Liver (tissue), 9 donors: ENCODE measurements around the gene PGC. TPM values are rescaled to one million over a fixed set of nuclear protein-coding genes. Genes with fewer than 3 reads are reported as not detected.

ENCODE experiments used
- DNase-seq: peaks from one replicate; pipeline ENCODE4 v3.0.0-alpha.2; 2017; ENCODE audit warnings: low spot score
- H3K27ac ChIP-seq, 2 donors: one replicate each; pipeline ENCODE4 v1.7.0; 2013; ENCODE audit warnings: inconsistent platforms in 2 of 2, low read length in 2 of 2, control low read depth in 1 of 2, low read depth in 1 of 2, mild to moderate bottlenecking in 1 of 2
- H3K27me3 ChIP-seq, 4 donors: one replicate each; pipeline versions ENCODE4 v1.6.1 to v1.7.0; 2013; ENCODE audit warnings: low read length in 3 of 4, inconsistent platforms in 1 of 4, mild to moderate bottlenecking in 1 of 4, moderate library complexity in 1 of 4; ENCODE audit not compliant: control insufficient read depth in 4 of 4, insufficient read depth in 4 of 4
- H3K36me3 ChIP-seq, 4 donors: one replicate each; pipeline versions ENCODE4 v1.6.1 to v1.7.0; 2013; ENCODE audit warnings: low read length in 3 of 4, mild to moderate bottlenecking in 3 of 4, low read depth in 1 of 4, moderate library complexity in 1 of 4; ENCODE audit not compliant: control insufficient read depth in 4 of 4, insufficient read depth in 3 of 4
- H3K4me1 ChIP-seq, 4 donors: one replicate each; pipeline versions ENCODE4 v1.6.1 to v1.7.0; 2013; ENCODE audit warnings: low read length in 3 of 4, mild to moderate bottlenecking in 3 of 4, moderate library complexity in 1 of 4; ENCODE audit not compliant: control insufficient read depth in 4 of 4, insufficient read depth in 4 of 4
- H3K4me3 ChIP-seq, 3 donors: one replicate each; pipeline versions ENCODE4 v1.6.1 to v1.7.0; 2013; ENCODE audit warnings: low read length in 3 of 3, control low read depth in 1 of 3, low read depth in 1 of 3, mild to moderate bottlenecking in 1 of 3
- H3K9ac ChIP-seq, 2 donors: one replicate each; pipeline ENCODE4 v1.7.0; 2013; ENCODE audit warnings: low read length in 2 of 2, mild to moderate bottlenecking in 2 of 2, moderate library complexity in 2 of 2, control low read depth in 1 of 2, low read depth in 1 of 2
- H3K9me3 ChIP-seq, 4 donors: one replicate each; pipeline versions ENCODE4 v1.6.1 to v1.7.0; 2013; ENCODE audit warnings: low read length in 3 of 4; ENCODE audit not compliant: control insufficient read depth in 4 of 4
- CTCF ChIP-seq: fragments of 150-350 bp; IDR thresholded peaks from 2 replicates; pipeline ENCODE4 v1.5.1; 2017; ENCODE audit warnings: improper control_type of control experiment, low read depth, low read length; ENCODE audit not compliant: missing input control
- EGR1 ChIP-seq, 2 donors: IDR thresholded peaks; 2 replicates each; pipeline ENCODE4 v1.6.1; 2016 to 2018; ENCODE audit warnings: antibody characterized with exemption in 2 of 2, low read depth in 2 of 2
- FOXA1 ChIP-seq: IDR thresholded peaks from 2 replicates; pipeline ENCODE4 v1.6.1; 2016; ENCODE audit warnings: antibody characterized with exemption
- FOXA2 ChIP-seq: IDR thresholded peaks from 2 replicates; pipeline ENCODE4 v1.6.1; 2016; ENCODE audit warnings: antibody characterized with exemption
- GABPA ChIP-seq, 2 donors: IDR thresholded peaks in 1 of 2; conservative IDR thresholded peaks in 1 of 2; 2 replicates each; pipeline ENCODE4 v1.6.1; 2016; ENCODE audit warnings: antibody characterized with exemption in 2 of 2, mild to moderate bottlenecking in 1 of 2, moderate library complexity in 1 of 2
- HNF4A ChIP-seq, 2 donors: conservative IDR thresholded peaks; 2 replicates each; pipeline ENCODE4 v1.6.1; 2016; ENCODE audit warnings: antibody characterized with exemption in 2 of 2, mild to moderate bottlenecking in 2 of 2
- HNF4G ChIP-seq: IDR thresholded peaks from 2 replicates; pipeline ENCODE4 v1.6.1; 2016; ENCODE audit warnings: antibody characterized with exemption
- JUND ChIP-seq, 2 donors: IDR thresholded peaks; 2 replicates each; pipeline ENCODE4 v1.6.1; 2016; ENCODE audit warnings: antibody characterized with exemption in 2 of 2
- MAX ChIP-seq: IDR thresholded peaks from 2 replicates; pipeline ENCODE4 v1.6.1; 2016; ENCODE audit warnings: antibody characterized with exemption
- NR2F2 ChIP-seq: IDR thresholded peaks from 2 replicates; pipeline ENCODE4 v1.6.1; 2016; ENCODE audit warnings: antibody characterized with exemption
- RAD21 ChIP-seq, 2 donors: IDR thresholded peaks; 2 replicates each; pipeline ENCODE4 v1.6.1; 2016; ENCODE audit warnings: antibody characterized with exemption in 2 of 2, mild to moderate bottlenecking in 2 of 2
- REST ChIP-seq: IDR thresholded peaks from 2 replicates; pipeline ENCODE4 v1.6.1; 2016; ENCODE audit warnings: antibody characterized with exemption, mild to moderate bottlenecking
- RXRA ChIP-seq, 2 donors: IDR thresholded peaks; 2 replicates each; pipeline ENCODE4 v1.6.1; 2017 to 2018; ENCODE audit warnings: antibody characterized with exemption in 2 of 2, mild to moderate bottlenecking in 1 of 2
- SP1 ChIP-seq: IDR thresholded peaks from 2 replicates; pipeline ENCODE4 v1.6.1; 2018; ENCODE audit warnings: antibody characterized with exemption, mild to moderate bottlenecking
- TAF1 ChIP-seq: conservative IDR thresholded peaks from 2 replicates; pipeline ENCODE4 v1.6.1; 2016; ENCODE audit warnings: antibody characterized with exemption, mild to moderate bottlenecking
- YY1 ChIP-seq: IDR thresholded peaks from 2 replicates; pipeline ENCODE4 v1.6.1; 2016; ENCODE audit warnings: antibody characterized with exemption, mild to moderate bottlenecking
- ZBTB33 ChIP-seq: IDR thresholded peaks from 2 replicates; pipeline ENCODE4 v1.6.1; 2016; ENCODE audit warnings: antibody characterized with exemption
- WGBS: extraction: QIAGEN DNeasy Blood & Tissue Kit; methylation state at CpG from one replicate; pipeline ENCODE4 v1.1.7; 2013; 5-methylcytosine and 5-hydroxymethylcytosine counted together
- polyA plus RNA-seq, 2 donors: library from polyadenylated mRNA; stranded (reverse) in 1 of 2; unstranded in 1 of 2; fragments of 200-250 nt in 1 of 2; fragments of >200 nt in 1 of 2; fragmentation: Nextera tagmentation in 1 of 2; extraction: Ambion mirVana in 1 of 2; gene quantifications; one replicate each; pipeline versions ENCODE4 v1.2.1 to v1.2.3, GENCODE V29; 2013 to 2015
- total RNA-seq, 2 donors: library from RNA; depleted of rRNA; stranded (reverse); fragments of >200 nt; gene quantifications; one replicate each; pipeline ENCODE4 v1.2.3, GENCODE V29; 2014
- TF ChIP-seq, protein P1 (sequence below): IDR thresholded peaks from 2 replicates; pipeline ENCODE4 v1.6.1; 2016; ENCODE audit warnings: antibody characterized with exemption
- donor health status: healthy.
- donor health status: healthy.
- donor health status: healthy.
- donor health status: healthy.
- donor health status: healthy.

Gene PGC
- total and polyA plus RNA-seq, 4 donors: 0.05 to 0.18 TPM; not detected in 2

DNA sequence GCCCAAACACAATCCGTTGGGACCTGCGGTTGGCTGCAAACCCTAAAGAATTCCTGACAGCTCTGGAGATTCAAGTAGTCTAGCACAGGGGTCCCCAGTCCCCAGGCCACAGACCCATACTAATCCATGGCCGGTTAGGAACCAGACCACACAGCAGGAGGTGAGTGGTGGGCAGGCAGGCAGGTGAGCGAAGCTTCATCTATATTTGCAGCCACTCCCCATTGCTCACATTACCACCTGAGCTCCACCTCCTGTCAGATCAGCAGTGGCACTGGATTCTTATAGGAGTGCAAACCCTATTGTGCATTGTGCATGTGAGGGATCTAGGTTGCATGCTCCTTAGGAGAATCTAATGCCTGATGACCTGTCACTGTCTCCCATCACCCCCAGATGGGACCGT is 28.4 kb downstream of the PGC start:
- Histone ChIP-seq H3K36me3 (no peaks in the 10 kb centered on the region), H3K27me3 (no peaks in the 10 kb centered on the region), H3K9me3 (no peaks in the 10 kb centered on the region), H3K27ac (no peak overlapping the region), H3K9ac (no peak overlapping the region), H3K4me3 (no peak overlapping the region), H3K4me1 (peaks cover 0 to 3% (median 1%) of the 10 kb centered on the region in 4 donors)
- no peak for DNase-seq
- no peak for TF ChIP-seq FOXA1
- TF ChIP-seq GABPA (IDR thresholded peaks at IDR 0.05 in 1 of 2, conservative IDR thresholded peaks at IDR 0.05 in 1 of 2): no peak
- no peak for TF ChIP-seq RAD21 (IDR thresholded peaks at IDR 0.05)
- no peak for TF ChIP-seq MAX
- TF ChIP-seq HNF4A (conservative IDR thresholded peaks at IDR 0.05): no peak
- no peak for TF ChIP-seq FOXA2
- TF ChIP-seq TAF1: no peak
- TF ChIP-seq EGR1 (IDR thresholded peaks at IDR 0.05; ENCODE audit: low read depth in 2 of 2): no peak
- no peak for TF ChIP-seq REST
- TF ChIP-seq JUND (IDR thresholded peaks at IDR 0.05): no peak
- TF ChIP-seq YY1: no peak
- no peak for TF ChIP-seq SP1
- no peak for TF ChIP-seq CTCF
- TF ChIP-seq NR2F2: no peak
- no peak for TF ChIP-seq ZBTB33
- TF ChIP-seq RXRA (IDR thresholded peaks at IDR 0.05): no peak
- no peak for TF ChIP-seq HNF4G
- TF ChIP-seq, protein P1, sequence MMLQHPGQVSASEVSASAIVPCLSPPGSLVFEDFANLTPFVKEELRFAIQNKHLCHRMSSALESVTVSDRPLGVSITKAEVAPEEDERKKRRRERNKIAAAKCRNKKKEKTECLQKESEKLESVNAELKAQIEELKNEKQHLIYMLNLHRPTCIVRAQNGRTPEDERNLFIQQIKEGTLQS: no peak
- 92% methylated on average over 5 of the region's 5 CpGs for WGBS
